ENCODE measurements around the gene ZNF30. TPM values are rescaled to one million over a fixed set of nuclear protein-coding genes. Genes with fewer than 3 reads are reported as not detected.
"Not testable (repeated sequence)": the region's sequence is repeated elsewhere in the genome, so short reads cannot be mapped to it uniquely, and the experiment has no call there.

The ZNF30 gene
- polyA plus RNA-seq, 1 donor = 7.4 TPM

DNA sequence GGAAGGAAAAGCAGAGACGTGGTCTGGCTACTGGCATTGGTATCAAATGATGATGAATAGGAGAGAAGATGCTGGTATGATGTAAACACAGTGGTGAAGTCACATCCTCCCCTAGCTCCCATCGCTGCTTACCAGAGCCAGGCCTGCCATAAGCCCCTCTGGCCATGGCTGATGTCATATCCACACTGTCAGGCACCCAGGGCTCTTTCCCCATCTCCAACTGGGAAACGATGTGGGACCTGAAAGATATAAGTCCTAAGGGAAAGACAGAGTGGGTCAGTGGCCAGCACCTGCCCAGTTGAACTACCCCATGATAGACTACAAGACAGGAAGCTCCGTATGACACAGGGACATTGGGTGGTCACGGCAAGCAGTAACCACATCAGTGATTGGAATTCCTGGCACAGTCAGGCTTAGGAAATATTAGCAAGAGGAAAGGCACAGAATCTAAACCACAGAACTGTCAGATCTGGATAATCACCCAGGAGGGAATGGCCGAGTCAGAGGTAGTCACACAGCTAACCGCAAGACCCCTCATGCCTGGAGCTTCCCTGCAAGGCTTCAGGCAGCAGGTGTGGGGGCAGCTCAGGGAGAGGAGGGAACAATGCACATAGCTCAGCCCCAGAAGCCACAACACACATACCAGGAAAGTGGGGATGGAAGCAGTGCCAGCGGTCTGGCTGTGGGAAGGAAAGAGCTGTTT, 33.6 kb downstream of the ZNF30 start:
- H3K9me3 ChIP-seq (ENCODE audit: control insufficient read depth, low read depth, low read length) = peaks cover 53% of the 10 kb centered on the region
- H3K4me3 ChIP-seq (ENCODE audit: low read length) = no peak overlapping the region
- H3K36me3 ChIP-seq (ENCODE audit: control insufficient read depth, insufficient read depth, low read length) = peaks cover 46% of the 10 kb centered on the region
- H3K27ac ChIP-seq (ENCODE audit: low read length) = no peak overlapping the region
- H3K27me3 ChIP-seq (ENCODE audit: control insufficient read depth, insufficient read depth, low read length) = no peaks in the 10 kb centered on the region
- 93% methylated on average over 2 of the region's 8 CpGs for WGBS (ENCODE audit: insufficient coverage, low lambda C conversion rate)
- no peak for DNase-seq
- H3K4me1 ChIP-seq (ENCODE audit: control insufficient read depth, insufficient read depth, low read length) = peaks cover 3% of the 10 kb centered on the region

- Histone ChIP-seq H3K27ac (ENCODE audit: low read length) (no peak overlapping the region), H3K4me1 (ENCODE audit: control insufficient read depth, insufficient read depth, low read length) (peaks cover 3% of the 10 kb centered on the region), H3K27me3 (ENCODE audit: control insufficient read depth, insufficient read depth, low read length) (no peaks in the 10 kb centered on the region), H3K9me3 (ENCODE audit: control insufficient read depth, low read depth, low read length) (peaks cover 50% of the 10 kb centered on the region), H3K4me3 (ENCODE audit: low read length) (no peak overlapping the region), H3K36me3 (ENCODE audit: control insufficient read depth, insufficient read depth, low read length) (peaks cover 46% of the 10 kb centered on the region)
- WGBS (ENCODE audit: insufficient coverage, low lambda C conversion rate) = no CpG with 5 or more reads among the region's 12 CpGs
- DNase-seq = no peak
Observed at GRCh38 chr19:34960940-34961679, 34.4 kb downstream of the ZNF30 start.

DNA sequence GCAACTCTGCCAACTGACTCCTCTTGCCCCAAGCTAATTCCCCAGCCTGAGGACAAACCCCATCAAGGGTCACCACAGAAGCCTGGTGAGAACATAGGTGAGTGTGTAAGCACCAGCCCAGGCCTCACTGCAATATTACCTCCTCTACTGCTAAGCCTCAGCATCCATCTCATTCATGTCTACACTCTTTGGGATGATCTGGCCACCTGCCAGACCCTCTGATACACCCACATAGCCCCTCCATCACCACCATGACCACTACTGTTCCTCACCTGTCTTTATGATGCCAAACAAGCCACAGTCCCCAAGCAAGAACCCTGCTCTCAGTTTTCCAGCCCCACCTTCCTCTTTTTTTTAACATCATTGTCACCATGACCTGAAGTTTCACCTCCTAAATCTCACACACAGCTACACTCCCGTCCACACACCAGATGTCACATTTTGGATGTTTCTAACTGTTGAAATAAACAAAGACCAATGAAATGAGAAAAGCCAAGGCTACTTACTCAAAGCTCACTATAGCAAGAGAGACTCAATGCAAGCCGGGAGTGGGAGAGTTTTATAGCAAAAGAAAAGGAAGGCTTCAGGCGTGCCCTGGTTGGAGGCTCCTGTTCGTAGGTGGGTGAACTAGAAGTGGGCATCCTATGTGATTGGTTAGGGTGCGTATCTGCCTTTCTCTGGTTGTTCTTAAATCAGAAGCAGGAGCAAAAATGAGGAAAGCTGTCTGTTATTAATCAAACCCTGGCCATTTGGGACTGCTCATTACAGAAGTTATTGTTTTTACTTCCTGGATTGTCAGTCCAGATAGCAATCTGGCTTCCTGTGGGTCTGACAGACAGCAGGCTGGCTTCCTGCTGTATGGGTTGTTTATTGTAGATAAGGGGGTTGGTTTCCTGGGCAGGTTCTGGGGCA, 35.3 kb downstream of the ZNF30 start:
- Histone ChIP-seq H3K27me3 (ENCODE audit: control insufficient read depth, insufficient read depth, low read length) (no peaks in the 10 kb centered on the region), H3K9me3 (ENCODE audit: control insufficient read depth, low read depth, low read length) (peaks cover 47% of the 10 kb centered on the region), H3K4me1 (ENCODE audit: control insufficient read depth, insufficient read depth, low read length) (peaks cover 3% of the 10 kb centered on the region), H3K27ac (ENCODE audit: low read length) (no peak overlapping the region), H3K4me3 (ENCODE audit: low read length) (no peak overlapping the region), H3K36me3 (ENCODE audit: control insufficient read depth, insufficient read depth, low read length) (peaks cover 40% of the 10 kb centered on the region)
- DNase-seq = peak; percentile 22 to 40
- WGBS (ENCODE audit: insufficient coverage, low lambda C conversion rate) = 100% methylated on average over 1 of the region's 5 CpGs

- peak overlapping the region; percentile 89 for H3K4me3 ChIP-seq (ENCODE audit: low read length)
- peaks cover 31% of the 10 kb centered on the region for H3K36me3 ChIP-seq (ENCODE audit: control insufficient read depth, insufficient read depth, low read length)
- peak overlapping the region; percentile 31 for H3K27ac ChIP-seq (ENCODE audit: low read length)
- peaks cover 3% of the 10 kb centered on the region for H3K4me1 ChIP-seq (ENCODE audit: control insufficient read depth, insufficient read depth, low read length)
- WGBS (ENCODE audit: insufficient coverage, low lambda C conversion rate) = no CpG with 5 or more reads among the region's 14 CpGs
- peak in 1 of 2 donors; percentile 47 for DNase-seq
- H3K27me3 ChIP-seq (ENCODE audit: control insufficient read depth, insufficient read depth, low read length) = no peaks in the 10 kb centered on the region
- H3K9me3 ChIP-seq (ENCODE audit: control insufficient read depth, low read depth, low read length) = peaks cover 39% of the 10 kb centered on the region
Observed at GRCh38 chr19:34962687-34963572, 36.2 kb downstream of the ZNF30 start.

- WGBS (ENCODE audit: insufficient coverage, low lambda C conversion rate) = 0% methylated on average over 5 of the region's 78 CpGs
- peak; percentile 42 to 72 for DNase-seq
- H3K9me3 ChIP-seq (ENCODE audit: control insufficient read depth, low read depth, low read length) = peaks cover 30% of the 10 kb centered on the region
- H3K36me3 ChIP-seq (ENCODE audit: control insufficient read depth, insufficient read depth, low read length) = peaks cover 22% of the 10 kb centered on the region
- no peaks in the 10 kb centered on the region for H3K27me3 ChIP-seq (ENCODE audit: control insufficient read depth, insufficient read depth, low read length)
- H3K4me1 ChIP-seq (ENCODE audit: control insufficient read depth, insufficient read depth, low read length) = peaks cover 3% of the 10 kb centered on the region
- peak within 1 kb of the TSS; percentile 89 for H3K4me3 ChIP-seq (ENCODE audit: low read length)
- H3K27ac ChIP-seq (ENCODE audit: low read length) = peak within 1 kb of the TSS; percentile 31
Observed at GRCh38 chr19:34963573-34964406, 37.1 kb downstream of the ZNF30 start, which contains the start of gene ZNF792. Gene ZNF792, minus strand, starts transcription at chr19:34964229. Its CDS starts 567 bp downstream, at chr19:34963662.

DNA sequence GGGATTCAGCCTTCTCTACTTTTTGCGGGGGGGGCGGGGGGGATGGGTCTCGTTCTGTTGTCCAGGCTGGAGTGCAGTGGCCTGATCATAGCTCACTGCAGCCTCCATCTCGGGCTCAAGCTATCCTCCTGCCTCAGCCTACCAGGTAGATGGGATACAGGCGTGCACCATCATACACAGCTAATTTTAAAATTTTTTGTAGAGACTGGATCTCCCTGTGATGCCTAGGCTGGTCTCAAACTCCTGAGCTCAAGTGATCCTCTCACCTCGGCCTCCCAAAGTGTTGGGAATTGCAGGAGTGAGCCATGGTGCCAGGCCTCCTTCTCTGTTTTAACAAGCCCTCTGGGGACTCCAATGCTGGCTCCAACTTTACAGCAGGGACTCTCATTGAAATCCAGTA, 37.9 kb downstream of the ZNF30 start:
- Histone ChIP-seq H3K4me3 (ENCODE audit: low read length) (peak overlapping the region; percentile 89), H3K27ac (ENCODE audit: low read length) (no peak overlapping the region), H3K36me3 (ENCODE audit: control insufficient read depth, insufficient read depth, low read length) (peaks cover 14% of the 10 kb centered on the region), H3K27me3 (ENCODE audit: control insufficient read depth, insufficient read depth, low read length) (no peaks in the 10 kb centered on the region), H3K4me1 (ENCODE audit: control insufficient read depth, insufficient read depth, low read length) (peaks cover 3% of the 10 kb centered on the region), H3K9me3 (ENCODE audit: control insufficient read depth, low read depth, low read length) (peaks cover 22% of the 10 kb centered on the region)
- WGBS (ENCODE audit: insufficient coverage, low lambda C conversion rate) = no CpG with 5 or more reads among the region's 6 CpGs
- DNase-seq = no peak

GRCh38 chr19:34965505-34965904, 38.8 kb downstream of the ZNF30 start:
- not testable (repeated sequence) for H3K27ac ChIP-seq (ENCODE audit: low read length); H3K27me3 ChIP-seq (ENCODE audit: control insufficient read depth, insufficient read depth, low read length)
- no CpG with 5 or more reads among the region's 5 CpGs for WGBS (ENCODE audit: insufficient coverage, low lambda C conversion rate)

GRCh38 chr19:34967551-34967950, 40.8 kb downstream of the ZNF30 start:
- H3K9me3 ChIP-seq (ENCODE audit: control insufficient read depth, low read depth, low read length) = no peaks in the 10 kb centered on the region
- H3K36me3 ChIP-seq (ENCODE audit: control insufficient read depth, insufficient read depth, low read length) = no peaks in the 10 kb centered on the region
- H3K4me1 ChIP-seq (ENCODE audit: control insufficient read depth, insufficient read depth, low read length) = peaks cover 1% of the 10 kb centered on the region
- WGBS (ENCODE audit: insufficient coverage, low lambda C conversion rate) = no CpG with 5 or more reads among the region's 6 CpGs
- no peaks in the 10 kb centered on the region for H3K27me3 ChIP-seq (ENCODE audit: control insufficient read depth, insufficient read depth, low read length)
- H3K4me3 ChIP-seq (ENCODE audit: low read length) = no peak overlapping the region
- no peak overlapping the region for H3K27ac ChIP-seq (ENCODE audit: low read length)
- no peak for DNase-seq

More at GRCh38 chr19:34965505-34965904, 38.8 kb downstream of the ZNF30 start:
- DNase-seq; H3K4me3 ChIP-seq (ENCODE audit: low read length); H3K4me1 ChIP-seq (ENCODE audit: control insufficient read depth, insufficient read depth, low read length); H3K36me3 ChIP-seq (ENCODE audit: control insufficient read depth, insufficient read depth, low read length): not testable (repeated sequence)
- H3K9me3 ChIP-seq (ENCODE audit: control insufficient read depth, low read depth, low read length) = peaks cover 16% of the 10 kb centered on the region

DNA sequence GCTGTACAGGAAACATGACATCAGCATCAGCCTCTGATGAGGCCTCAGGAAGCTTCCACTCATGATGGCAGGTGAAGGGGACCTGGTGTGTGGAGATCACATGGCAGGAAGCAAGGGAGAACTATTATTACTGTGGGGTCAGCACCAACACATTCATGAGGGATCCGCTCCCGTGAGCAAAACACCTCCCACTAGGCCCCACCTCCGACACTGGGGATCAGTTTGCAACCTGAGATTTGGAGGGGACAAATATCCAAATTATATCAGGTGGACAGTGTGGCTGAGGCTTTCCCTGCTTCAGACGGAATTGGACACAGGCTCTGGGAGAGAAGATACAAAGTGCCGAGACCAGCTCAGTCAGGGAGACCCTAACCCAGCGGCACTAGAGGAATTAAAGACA, 43.0 kb downstream of the ZNF30 start:
- no peak for DNase-seq
- 100% methylated on average over 1 of the region's 6 CpGs for WGBS (ENCODE audit: insufficient coverage, low lambda C conversion rate)

More for the DNA sequence above, 43.0 kb downstream of the ZNF30 start:
- Histone ChIP-seq H3K9me3 (ENCODE audit: control insufficient read depth, low read depth, low read length) (no peaks in the 10 kb centered on the region), H3K27ac (ENCODE audit: low read length) (no peak overlapping the region), H3K27me3 (ENCODE audit: control insufficient read depth, insufficient read depth, low read length) (no peaks in the 10 kb centered on the region), H3K4me3 (ENCODE audit: low read length) (no peak overlapping the region), H3K4me1 (ENCODE audit: control insufficient read depth, insufficient read depth, low read length) (peaks cover 8% of the 10 kb centered on the region), H3K36me3 (ENCODE audit: control insufficient read depth, insufficient read depth, low read length) (no peaks in the 10 kb centered on the region)
